H1 (cell line): ENCODE results near the gene PES1. TPM values are rescaled to one million over a fixed set of nuclear protein-coding genes. Genes with fewer than 3 reads are reported as not detected.

ENCODE experiments used
- CTCF ChIA-PET: fragments of 300-600 bp; sonication (Branson Sonifier 250); formaldehyde crosslinking; loops from one replicate; lab custom pipeline; 2021; ENCODE audit not compliant: partially characterized antibody; lab: Charles Lee
- POLR2A ChIA-PET: fragments of 300-600 bp; sonication (Branson Sonifier 250); formaldehyde crosslinking; loops from one replicate; lab custom pipeline; 2021; ENCODE audit warnings: inconsistent platforms; ENCODE audit not compliant: partially characterized antibody; lab: Charles Lee
- DNase-seq, 2 experiments: peaks; one replicate each; pipeline versions ENCODE4 v3.0.0 to v3.0.0-alpha.2; 2010 to 2022; ENCODE audit warnings: low spot score in 2 of 2, low read depth in 1 of 2, mixed read lengths in 1 of 2
- FAIRE-seq: peaks from 2 replicates; lab custom pipeline; 2011; peaks lifted over from hg19 to GRCh38; lab: Jason Lieb, UNC
- H2AFZ ChIP-seq: 2 replicates; pipeline ENCODE4 v1.8.1; 2012; ENCODE audit warnings: low read length, inconsistent platforms
- H2AK5ac ChIP-seq: 2 replicates; pipeline ENCODE4 v1.6.1; 2013; ENCODE audit warnings: low read depth, low read length
- H2BK120ac ChIP-seq: replicated peaks from 2 replicates; pipeline ENCODE3; 2013; ENCODE audit warnings: low read depth, low read length, inconsistent platforms
- H2BK12ac ChIP-seq: 2 replicates; pipeline ENCODE4 v1.6.1; 2013; ENCODE audit warnings: low read depth, low read length
- H2BK15ac ChIP-seq: 2 replicates; pipeline ENCODE4 v1.6.1; 2013; ENCODE audit warnings: low read length
- H2BK20ac ChIP-seq: 2 replicates; pipeline ENCODE4 v1.6.1; 2013; ENCODE audit warnings: low read length
- H2BK5ac ChIP-seq: 2 replicates; pipeline ENCODE4 v1.6.1; 2013; ENCODE audit warnings: low read depth, low read length
- H3K14ac ChIP-seq: 2 replicates; pipeline ENCODE4 v1.6.1; 2013; ENCODE audit warnings: inconsistent platforms; ENCODE audit not compliant: insufficient read length
- H3K18ac ChIP-seq: 2 replicates; pipeline ENCODE4 v1.6.1; 2013; ENCODE audit warnings: low read length; ENCODE audit errors: extremely low read depth
- H3K23ac ChIP-seq: 2 replicates; pipeline ENCODE4 v1.6.1; 2013; ENCODE audit warnings: inconsistent platforms; ENCODE audit not compliant: insufficient read length
- H3K23me2 ChIP-seq: 2 replicates; pipeline ENCODE4 v1.6.1; 2013; ENCODE audit warnings: low read depth, low read length
- H3K27ac ChIP-seq: 2 replicates; pipeline ENCODE4 v1.6.1; 2011; ENCODE audit warnings: low read depth, low read length, inconsistent platforms
- H3K27me3 ChIP-seq, 4 experiments: replicated peaks in 1 of 4; 1 replicate in 1 of 4; 2 replicates in 3 of 4; pipeline versions ENCODE4 v1.6.1 to v1.8.1; 2011 to 2013; ENCODE audit warnings: low read length in 3 of 4, mild to moderate bottlenecking in 3 of 4, inconsistent platforms in 2 of 4, mixed read lengths in 2 of 4, moderate library complexity in 1 of 4; ENCODE audit not compliant: control insufficient read depth in 3 of 4, insufficient read depth in 3 of 4; ENCODE audit errors: extremely low read depth in 1 of 4
- H3K36me3 ChIP-seq, 4 experiments: 2 replicates each; pipeline versions ENCODE4 v1.6.1 to v1.8.1; 2011 to 2013; ENCODE audit warnings: mild to moderate bottlenecking in 4 of 4, low read length in 3 of 4, moderate library complexity in 2 of 4, control low read depth in 1 of 4, inconsistent platforms in 1 of 4; ENCODE audit not compliant: insufficient read depth in 4 of 4, control insufficient read depth in 2 of 4
- H3K4ac ChIP-seq: replicated peaks from 2 replicates; pipeline ENCODE3; 2013; ENCODE audit warnings: low read length, low read depth, mixed read lengths, inconsistent platforms; ENCODE audit not compliant: insufficient read length
- H3K4me1 ChIP-seq, 4 experiments: replicated peaks in 1 of 4; 1 replicate in 1 of 4; 2 replicates in 3 of 4; pipeline versions ENCODE4 v1.6.1 to v1.8.1; 2011 to 2013; ENCODE audit warnings: low read length in 3 of 4, inconsistent platforms in 2 of 4, mixed read lengths in 1 of 4; ENCODE audit not compliant: insufficient read depth in 4 of 4, control insufficient read depth in 3 of 4
- H3K4me2 ChIP-seq, 2 experiments: 2 replicates each; pipeline versions ENCODE4 v1.6.1 to v1.8.1; 2011 to 2013; ENCODE audit warnings: low read depth in 2 of 2, low read length in 2 of 2, control low read depth in 1 of 2, inconsistent platforms in 1 of 2, mild to moderate bottlenecking in 1 of 2; ENCODE audit not compliant: insufficient read depth in 1 of 2
- H3K4me3 ChIP-seq, 4 experiments: fragments of 200-600, 300-600 bp in 1 of 4; sonication (generic), shearing (Covaris generic), sonication (Bioruptor Twin) in 1 of 4; 2 replicates each; pipeline versions ENCODE4 v1.5.1 to v1.8.1; 2011 to 2016; ENCODE audit warnings: low read length in 4 of 4, low read depth in 3 of 4, control low read depth in 2 of 4, inconsistent platforms in 2 of 4, mild to moderate bottlenecking in 2 of 4, mixed read lengths in 1 of 4, moderate library complexity in 1 of 4; ENCODE audit not compliant: insufficient read depth in 2 of 4; ENCODE audit errors: extremely low read depth in 1 of 4
- H3K56ac ChIP-seq: replicated peaks from 2 replicates; pipeline ENCODE3; 2013; ENCODE audit warnings: low read depth, mild to moderate bottlenecking, mixed read lengths, low read length, inconsistent platforms; ENCODE audit not compliant: insufficient read length
- H3K79me1 ChIP-seq: 2 replicates; pipeline ENCODE4 v1.6.1; 2013; ENCODE audit warnings: low read depth, low read length, control low read depth
- H3K79me2 ChIP-seq, 2 experiments: 2 replicates each; pipeline versions ENCODE4 v1.6.1 to v1.8.1; 2012 to 2013; ENCODE audit warnings: low read length in 2 of 2, mild to moderate bottlenecking in 2 of 2, inconsistent platforms in 1 of 2; ENCODE audit not compliant: insufficient read depth in 2 of 2, control insufficient read depth in 1 of 2
- H3K9ac ChIP-seq, 4 experiments: replicated peaks in 1 of 4; 1 replicate in 1 of 4; 2 replicates in 3 of 4; pipeline versions ENCODE4 v1.6.1 to v1.8.1; 2011 to 2013; ENCODE audit warnings: low read depth in 3 of 4, low read length in 3 of 4, control low read depth in 2 of 4, mild to moderate bottlenecking in 2 of 4, moderate library complexity in 2 of 4, inconsistent platforms in 1 of 4; ENCODE audit errors: extremely low read depth in 1 of 4
- H3K9me3 ChIP-seq, 2 experiments: 2 replicates each; pipeline versions ENCODE4 v1.6.1 to v1.8.1; 2012 to 2013; ENCODE audit warnings: mild to moderate bottlenecking in 2 of 2, moderate library complexity in 2 of 2, control low read depth in 1 of 2, inconsistent platforms in 1 of 2, low read depth in 1 of 2, low read length in 1 of 2, mixed read lengths in 1 of 2; ENCODE audit not compliant: insufficient read depth in 2 of 2
- H4K20me1 ChIP-seq, 2 experiments: replicated peaks in 1 of 2; 2 replicates each; pipeline versions ENCODE3 to v1.8.1; 2011 to 2013; ENCODE audit warnings: inconsistent platforms in 2 of 2, low read length in 2 of 2, mild to moderate bottlenecking in 1 of 2; ENCODE audit not compliant: insufficient read depth in 2 of 2, control insufficient read depth in 1 of 2
- H4K5ac ChIP-seq: 2 replicates; pipeline ENCODE4 v1.6.1; 2013; ENCODE audit warnings: low read length, low read depth, mixed read lengths, inconsistent platforms; ENCODE audit not compliant: insufficient read length
- H4K8ac ChIP-seq: 2 replicates; pipeline ENCODE4 v1.8.0; 2013; ENCODE audit warnings: mild to moderate bottlenecking, moderate library complexity, low read length, inconsistent platforms; ENCODE audit not compliant: insufficient read depth; ENCODE audit errors: extremely low read depth
- H4K91ac ChIP-seq: replicated peaks from 2 replicates; pipeline ENCODE3; 2013; ENCODE audit warnings: low read length, mixed read lengths, inconsistent platforms; ENCODE audit not compliant: insufficient read length
- BRCA1 ChIP-seq: IDR thresholded peaks from 2 replicates; pipeline ENCODE4 v1.6.1; 2012; ENCODE audit warnings: low read depth, low read length, improper control_type of control experiment
- CBX5 ChIP-seq: fragments of 300-800, 300-1000 bp; sonication (generic); IDR thresholded peaks from 2 replicates; pipeline ENCODE4 v1.7.1; 2016; ENCODE audit warnings: antibody characterized with exemption, low read length, low read depth
- CBX8 ChIP-seq: fragments of 300-800, 300-1000 bp; sonication (generic); IDR thresholded peaks from 2 replicates; pipeline ENCODE4 v1.7.1; 2016; ENCODE audit warnings: low read depth, low read length, borderline replicate concordance
- CREB1 ChIP-seq: IDR thresholded peaks from 2 replicates; pipeline ENCODE4 v1.6.1; 2012; ENCODE audit warnings: inconsistent platforms
- EP300 ChIP-seq, 2 experiments: IDR thresholded peaks; 1 replicate in 1 of 2; 2 replicates in 1 of 2; pipeline ENCODE4 v1.6.1; 2011 to 2012; ENCODE audit warnings: low read depth in 2 of 2, low read length in 2 of 2, mild to moderate bottlenecking in 2 of 2, borderline replicate concordance in 1 of 2, inconsistent platforms in 1 of 2, moderate library complexity in 1 of 2
- JUN ChIP-seq: IDR thresholded peaks from 2 replicates; pipeline ENCODE4 v1.6.1; 2011; ENCODE audit warnings: low read depth, mild to moderate bottlenecking, improper control_type of control experiment, low read length
- RBBP5 ChIP-seq: IDR thresholded peaks from 2 replicates; pipeline ENCODE4 v1.7.1; 2012; ENCODE audit warnings: low read depth, mild to moderate bottlenecking, inconsistent platforms, low read length, moderate library complexity, borderline replicate concordance
- SUZ12 ChIP-seq: fragments of 200-600 bp; sonication (generic); IDR thresholded peaks from 2 replicates; pipeline ENCODE4 v1.6.1; 2012; ENCODE audit warnings: mild to moderate bottlenecking, inconsistent platforms, low read length, moderate library complexity, mixed read lengths
- TCF12 ChIP-seq: IDR thresholded peaks from 2 replicates; pipeline ENCODE4 v1.6.1; 2011; ENCODE audit warnings: low read depth, mild to moderate bottlenecking, low read length
- WGBS, 2 experiments: shearing (Covaris generic) in 1 of 2; methylation state at CpG; one replicate each; pipeline versions ENCODE4 v1.1.6 to v1.1.7; 2013 to 2015; ENCODE audit warnings: low lambda C conversion rate in 2 of 2, mixed read lengths in 2 of 2, inconsistent platforms in 1 of 2, low coverage in 1 of 2, missing lambda C conversion rate in 1 of 2; ENCODE audit not compliant: insufficient replicate concordance in 2 of 2, insufficient coverage in 1 of 2, insufficient read length in 1 of 2; ENCODE audit errors: extremely low coverage in 1 of 2, missing lambda C conversion rate in 1 of 2; 5-methylcytosine and 5-hydroxymethylcytosine counted together
- polyA plus RNA-seq, 7 experiments: library from polyadenylated mRNA; depleted of rRNA in 3 of 7; stranded (reverse) in 5 of 7; unstranded in 2 of 7; fragments of >200 nt in 5 of 7; fragments of 200-250 nt in 2 of 7; gene quantifications; 1 replicate in 5 of 7; 2 replicates in 1 of 7; 4 replicates in 1 of 7; pipeline versions ENCODE4 v1.2.1 to v1.2.3, GENCODE V29; 2011 to 2013; ENCODE audit warnings: missing spikeins in 2 of 7, mixed read lengths in 2 of 7
- total RNA-seq: library from RNA; stranded (reverse); fragmentation: NEBNext Ultra II Directional; extraction: Animal tissue kit (Norgen Biotek cat#: 25700); gene quantifications from 2 replicates; pipeline ENCODE4 v1.2.1, GENCODE V29; 2021

The PES1 gene
- total and polyA plus RNA-seq, 2 of the 8 experiments (the other 6 are each of a cell fraction or from before 2014, with no cell fraction given) = 121 to 191 TPM

- Histone ChIP-seq H3K4me1 (no peaks in the 10 kb centered on the region), H4K5ac (no peak overlapping the region), H4K8ac (no peak overlapping the region), H2BK20ac (no peak overlapping the region), H2BK120ac (no peak overlapping the region), H3K4me2 (no peak overlapping the region), H4K91ac (no peak overlapping the region), H2BK15ac (no peak overlapping the region), H2AK5ac (no peak overlapping the region), H2BK5ac (no peak overlapping the region), H3K27me3 (no peaks in the 10 kb centered on the region), H3K23ac (no peak overlapping the region), H3K18ac (no peak overlapping the region), H3K4me3 (no peak overlapping the region), H3K23me2 (no peaks in the 10 kb centered on the region), H3K79me2 (no peaks in the 10 kb centered on the region), H4K20me1 (no peaks in the 10 kb centered on the region), H3K56ac (no peak overlapping the region), H3K36me3 (peaks cover 0 to 9% (median 0%) of the 10 kb centered on the region in 4 experiments; a peak in 1 of 8 replicates), H3K14ac (no peak overlapping the region), H3K27ac (no peak overlapping the region), H3K9me3 (no peaks in the 10 kb centered on the region), H3K9ac (no peak overlapping the region), H3K4ac (no peak overlapping the region), H2AFZ (no peak overlapping the region), H2BK12ac (no peak overlapping the region), H3K79me1 (no peaks in the 10 kb centered on the region)
- ChIA-PET POLR2A (interaction anchor here (0.9 to 1.1 kb wide), 2 partner anchors 9 to 10 kb away, joined by 3 read pairs; no protein-coding TSS in a partner anchor), CTCF (interaction anchor here (0.7 to 0.8 kb wide), 2 partner anchors 11 to 49 kb away, joined by 3 to 4 read pairs; no protein-coding TSS in a partner anchor)
- FAIRE-seq = no peak
- 50% methylated on average over 1 of the region's 1 CpG; no CpG with 5 or more reads in 1 of the 2 experiments for WGBS, 2 experiments
- no peak for DNase-seq
- no peak for TF ChIP-seq CBX5
- TF ChIP-seq EP300 (IDR thresholded peaks at IDR 0.05; ENCODE audit: borderline replicate concordance in 1 of 2, low read depth in 2 of 2, low read length in 2 of 2) = no peak
- no peak for TF ChIP-seq CREB1
- no peak for TF ChIP-seq TCF12
- TF ChIP-seq CBX8 = no peak
- TF ChIP-seq SUZ12 = no peak
- no peak for TF ChIP-seq JUN
- TF ChIP-seq BRCA1 = no peak
- TF ChIP-seq RBBP5 = no peak
Observed at GRCh38 chr22:30552719-30553118, 39.0 kb downstream of the PES1 start.
